Stimulated activated CD8-positive, alpha-beta memory T cell treated with anti-CD3 and anti-CD28 coated beads, Interleukin-4, amount 100 ng/mL, for 24 hours (primary cell): Measurements from ENCODE around the gene OR13C5.
"Not testable (repeated sequence)": the region's sequence is repeated elsewhere in the genome, so short reads cannot be mapped to it uniquely, and the experiment has no call there.

Experiments used
- DNase-seq: peaks from one replicate; pipeline ENCODE4 v3.0.0-alpha.2; 2020; ENCODE audit warnings: low read depth

Gene OR13C5, protein sequence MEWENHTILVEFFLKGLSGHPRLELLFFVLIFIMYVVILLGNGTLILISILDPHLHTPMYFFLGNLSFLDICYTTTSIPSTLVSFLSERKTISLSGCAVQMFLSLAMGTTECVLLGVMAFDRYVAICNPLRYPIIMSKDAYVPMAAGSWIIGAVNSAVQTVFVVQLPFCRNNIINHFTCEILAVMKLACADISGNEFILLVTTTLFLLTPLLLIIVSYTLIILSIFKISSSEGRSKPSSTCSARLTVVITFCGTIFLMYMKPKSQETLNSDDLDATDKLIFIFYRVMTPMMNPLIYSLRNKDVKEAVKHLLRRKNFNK

DNA sequence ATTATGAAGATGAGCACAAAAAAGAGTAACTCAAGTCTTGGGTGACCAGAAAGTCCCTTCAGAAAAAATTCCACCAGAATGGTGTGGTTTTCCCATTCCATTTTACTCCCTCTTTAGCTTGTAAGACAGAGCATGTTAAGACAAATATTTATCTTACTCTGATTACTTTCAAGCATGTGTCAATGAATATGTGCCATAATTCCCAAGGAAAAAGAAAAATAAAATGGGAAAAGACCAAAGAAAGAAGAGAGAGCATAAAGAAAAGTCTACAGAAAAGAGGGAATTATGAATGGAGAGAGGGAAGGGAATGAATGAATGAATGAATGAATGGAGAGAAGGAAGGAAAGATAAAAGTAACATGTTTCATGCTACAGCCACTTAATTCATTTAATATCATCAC lies at the start of gene OR13C5:
Gene OR13C5 (minus strand): TSS at position 101 of the 400 bp plus-strand sequence. CDS start 0 bp downstream, at position 101.
- DNase-seq = not testable (repeated sequence)

DNA sequence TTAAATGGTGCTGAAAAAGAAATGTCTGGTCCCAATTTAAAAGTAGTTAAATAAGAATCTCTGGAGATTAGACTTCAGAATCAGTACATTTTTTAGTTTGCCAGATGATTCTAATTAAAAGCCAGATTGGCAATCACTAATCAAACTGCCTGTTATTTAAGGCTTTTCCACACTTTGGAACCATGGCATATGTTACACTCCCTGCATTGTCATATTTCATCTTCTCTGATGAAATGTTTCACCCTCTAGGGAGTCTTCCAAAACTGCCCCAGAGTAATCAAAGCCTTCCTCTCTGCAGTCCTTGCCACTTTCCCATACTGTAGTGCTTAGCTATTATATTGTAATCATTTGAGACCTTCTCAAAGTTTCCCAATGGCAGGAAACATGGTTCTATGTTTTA lies 36.2 kb upstream of the OR13C5 start:
- DNase-seq = no peak

DNA sequence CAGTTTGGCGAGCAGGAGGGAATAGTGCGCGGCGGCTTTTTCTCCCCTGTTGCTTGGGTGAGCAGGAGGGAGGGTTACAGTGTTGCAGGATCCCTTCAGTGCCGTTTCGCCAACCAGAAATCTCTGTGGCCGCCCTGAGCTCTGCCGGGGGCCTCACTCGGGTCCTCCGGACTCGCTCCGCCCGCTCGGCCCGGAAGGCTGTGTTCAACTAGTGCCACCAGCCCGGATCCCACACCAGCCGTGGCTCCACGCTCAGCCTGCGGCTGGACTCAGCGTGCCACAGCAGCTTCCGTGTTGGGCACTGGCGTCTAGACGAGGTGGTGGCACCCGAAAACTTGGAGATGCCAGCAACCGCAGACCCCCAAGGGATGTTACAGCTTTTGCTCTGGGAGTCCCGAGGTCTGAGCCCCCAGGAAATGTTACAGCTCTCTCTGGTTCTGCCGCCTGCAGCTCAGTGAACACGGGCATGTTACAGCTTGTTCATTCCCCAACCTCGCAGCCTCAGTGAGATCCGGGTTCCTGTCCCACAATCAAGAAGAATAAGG lies 34.8 kb upstream of the OR13C5 start:
- no peak for DNase-seq

DNA sequence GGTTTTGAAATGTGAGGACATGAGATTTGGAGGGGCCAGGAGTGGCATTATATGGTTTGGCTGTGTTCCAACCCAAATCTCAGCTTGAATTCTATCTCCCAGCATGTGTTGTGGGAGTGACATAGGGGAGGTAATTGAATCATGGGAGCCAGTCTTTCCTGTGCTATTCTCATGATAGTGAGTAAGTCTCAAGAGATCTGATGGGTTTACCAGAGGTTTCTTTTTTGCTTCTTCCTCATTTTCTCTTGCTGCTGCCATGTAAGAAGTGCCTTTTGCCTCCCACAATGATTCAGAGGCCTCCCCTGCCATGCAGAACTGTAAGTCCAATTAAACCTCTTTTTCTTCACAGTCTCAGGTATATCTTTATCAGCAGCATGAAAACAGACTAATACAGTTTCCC lies 26.8 kb upstream of the OR13C5 start:
- DNase-seq = not testable (repeated sequence)

DNA sequence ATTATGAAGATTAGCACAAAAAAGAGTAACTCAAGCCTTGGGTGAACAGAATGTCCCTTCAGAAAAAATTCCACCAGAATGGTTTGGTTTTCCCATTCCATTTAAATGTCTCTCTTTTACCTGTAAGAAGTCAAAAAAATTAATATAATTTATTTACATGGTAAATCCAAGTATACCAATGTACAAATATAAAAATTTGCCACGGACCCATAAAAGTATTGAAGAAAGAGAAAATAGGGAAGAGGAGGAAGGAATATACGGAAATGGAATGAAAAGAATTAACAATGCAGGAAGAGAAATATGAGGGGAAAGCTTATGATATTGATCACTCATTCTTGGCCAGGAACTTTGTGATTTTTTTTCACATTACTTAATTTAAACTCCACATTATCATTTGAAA lies 18.9 kb upstream of the OR13C5 start, which contains the start of gene OR13C9:
Gene OR13C9 (minus strand): TSS at position 101 of the 400 bp plus-strand sequence. CDS start 0 bp downstream, at position 101.
- no peak for DNase-seq

DNA sequence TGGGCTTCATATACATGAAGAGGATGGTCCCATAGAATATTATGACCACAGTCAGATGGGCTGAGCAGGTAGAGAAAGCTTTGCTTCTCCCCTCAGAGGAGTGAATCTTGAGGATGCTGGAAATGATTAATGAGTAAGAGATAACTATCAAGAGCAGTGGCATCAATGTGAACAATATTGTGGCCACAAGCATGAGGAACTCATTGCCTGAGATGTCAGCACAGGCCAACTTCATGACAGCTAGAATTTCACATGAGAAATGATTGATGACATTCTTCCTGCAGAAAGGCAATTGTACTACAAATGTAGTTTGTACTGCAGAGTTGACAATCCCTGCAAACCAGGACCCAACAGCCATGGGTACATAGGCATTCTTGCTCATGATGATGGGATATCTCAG lies 18.2 kb upstream of the OR13C5 start:
- DNase-seq = no peak

DNA sequence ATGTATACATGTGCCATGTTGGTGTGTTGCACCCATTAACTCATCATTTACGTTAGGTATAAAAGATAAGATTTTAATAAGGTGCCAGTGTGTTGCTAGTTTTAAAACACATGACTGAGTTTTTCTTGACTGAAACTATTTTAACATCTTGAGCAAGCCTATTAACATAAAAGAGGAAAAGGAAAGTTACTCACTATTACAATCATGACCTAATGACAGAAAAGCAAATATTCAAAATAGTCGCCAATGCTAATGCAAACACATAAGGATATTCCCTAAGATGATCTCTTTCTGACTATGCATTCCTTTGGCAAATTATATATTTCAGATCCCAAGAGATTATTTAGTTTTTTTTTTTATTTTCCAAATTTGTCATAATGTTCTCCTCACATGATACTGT lies 12.0 kb upstream of the OR13C5 start:
- DNase-seq = no peak

DNA sequence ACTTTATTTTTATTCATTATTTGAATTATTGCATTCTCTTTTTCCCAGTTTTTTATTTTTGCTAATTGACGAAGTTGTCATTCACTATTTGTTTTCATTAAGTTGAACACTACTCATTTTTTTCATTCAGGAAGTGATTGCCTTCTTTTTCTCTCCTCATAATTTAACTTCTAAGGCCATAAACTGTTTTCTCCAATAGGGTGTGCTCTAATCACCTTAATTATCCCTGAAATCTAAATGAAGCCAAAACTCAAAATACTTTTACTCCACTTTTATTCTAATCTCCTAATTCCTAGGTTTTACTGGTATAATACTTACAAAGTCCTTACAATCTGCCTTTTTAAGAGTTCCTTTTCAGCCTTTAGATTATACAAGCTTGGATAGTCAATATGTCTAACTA lies 9.1 kb upstream of the OR13C5 start:
- no peak for DNase-seq

DNA sequence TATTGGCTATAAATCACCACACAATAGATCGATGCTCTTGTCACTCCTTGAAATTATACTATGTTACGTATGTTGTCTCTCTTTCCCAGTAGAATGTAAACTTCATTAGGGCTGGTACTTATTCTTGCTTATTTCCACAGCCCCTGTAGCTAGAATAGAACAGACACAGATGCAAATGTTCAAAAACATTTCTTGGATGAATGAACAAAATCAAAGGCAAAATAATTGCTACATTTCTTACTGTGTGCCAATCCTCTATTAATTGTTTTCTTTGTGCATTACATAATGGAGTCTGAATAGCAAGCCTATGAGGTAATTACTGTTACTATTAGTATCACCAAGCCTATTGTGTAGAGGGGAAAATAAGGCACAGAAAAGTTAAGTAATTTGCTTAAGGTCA lies 6.9 kb upstream of the OR13C5 start:
- no peak for DNase-seq

DNA sequence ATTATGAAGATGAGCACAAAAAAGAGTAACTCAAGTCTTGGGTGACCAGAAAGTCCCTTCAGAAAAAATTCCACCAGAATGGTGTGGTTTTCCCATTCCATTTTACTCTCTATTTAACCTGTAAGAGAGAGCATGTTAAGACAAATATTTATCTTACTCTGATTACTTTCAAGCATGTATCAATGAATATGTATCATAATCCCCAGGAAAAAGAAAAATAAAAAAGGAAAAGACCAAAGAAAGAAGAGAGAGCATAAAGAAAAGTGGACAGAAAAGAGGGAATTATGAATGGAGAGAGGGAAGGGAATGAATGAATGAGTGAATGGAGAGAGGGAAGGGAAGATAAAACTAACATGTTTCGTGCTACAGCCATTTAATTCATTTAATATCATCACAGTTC lies 6.3 kb upstream of the OR13C5 start, which contains the start of gene OR13C2:
Gene OR13C2 (minus strand): TSS at position 101 of the 400 bp plus-strand sequence. CDS start 0 bp downstream, at position 101.
- not testable (repeated sequence) for DNase-seq

DNA sequence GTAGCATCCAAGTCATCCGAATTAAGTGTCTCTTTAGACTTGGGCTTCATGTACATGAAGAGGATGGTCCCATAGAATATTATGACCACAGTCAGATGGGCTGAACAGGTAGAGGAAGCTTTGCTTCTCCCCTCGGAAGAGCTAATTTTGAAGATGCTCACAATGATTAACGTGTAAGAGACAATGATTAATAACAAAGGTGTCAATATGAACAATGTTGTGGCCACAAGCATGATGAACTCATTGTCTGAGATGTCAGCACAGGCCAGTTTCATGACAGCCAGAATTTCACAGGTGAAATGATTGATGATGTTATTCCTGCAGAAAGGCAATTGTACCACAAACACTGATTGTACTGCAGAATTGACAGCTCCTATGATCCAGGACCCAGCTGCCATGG lies 5.6 kb upstream of the OR13C5 start:
- no peak for DNase-seq

DNA sequence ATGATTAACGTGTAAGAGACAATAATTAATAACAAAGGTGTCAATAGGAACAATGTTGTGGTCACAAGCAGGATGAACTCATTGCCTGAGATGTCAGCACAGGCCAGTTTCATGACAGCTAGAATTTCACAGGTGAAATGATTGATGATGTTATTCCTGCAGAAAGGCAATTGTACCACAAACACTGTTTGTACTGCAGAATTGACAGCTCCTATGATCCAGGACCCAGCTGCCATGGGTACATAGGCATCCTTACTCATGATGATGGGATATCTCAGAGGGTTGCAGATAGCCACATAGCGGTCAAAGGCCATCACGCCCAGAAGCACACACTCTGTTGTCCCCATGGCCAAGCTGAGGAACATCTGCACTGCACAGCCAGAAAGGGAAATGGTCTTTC lies 464 bp downstream of the OR13C5 start:
- DNase-seq = not testable (repeated sequence)

DNA sequence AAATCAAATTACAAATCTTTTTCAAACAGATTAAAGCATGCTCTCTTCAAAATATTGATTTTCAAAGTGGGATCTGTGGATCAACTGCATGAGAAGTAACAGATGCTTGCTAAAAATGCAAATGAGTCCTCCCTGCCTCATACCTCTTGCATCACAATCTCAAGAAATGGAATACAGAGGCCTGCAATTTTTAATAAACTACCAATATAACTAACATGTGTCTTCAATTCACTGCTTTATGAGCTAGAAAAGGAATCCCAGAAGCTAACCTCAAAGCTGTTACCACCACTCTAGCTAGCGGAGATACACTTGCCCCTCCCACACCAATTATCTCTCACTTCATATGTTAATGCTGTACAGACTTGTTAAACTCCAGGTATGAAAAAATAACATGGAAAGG lies 9.6 kb downstream of the OR13C5 start:
- DNase-seq = no peak

DNA sequence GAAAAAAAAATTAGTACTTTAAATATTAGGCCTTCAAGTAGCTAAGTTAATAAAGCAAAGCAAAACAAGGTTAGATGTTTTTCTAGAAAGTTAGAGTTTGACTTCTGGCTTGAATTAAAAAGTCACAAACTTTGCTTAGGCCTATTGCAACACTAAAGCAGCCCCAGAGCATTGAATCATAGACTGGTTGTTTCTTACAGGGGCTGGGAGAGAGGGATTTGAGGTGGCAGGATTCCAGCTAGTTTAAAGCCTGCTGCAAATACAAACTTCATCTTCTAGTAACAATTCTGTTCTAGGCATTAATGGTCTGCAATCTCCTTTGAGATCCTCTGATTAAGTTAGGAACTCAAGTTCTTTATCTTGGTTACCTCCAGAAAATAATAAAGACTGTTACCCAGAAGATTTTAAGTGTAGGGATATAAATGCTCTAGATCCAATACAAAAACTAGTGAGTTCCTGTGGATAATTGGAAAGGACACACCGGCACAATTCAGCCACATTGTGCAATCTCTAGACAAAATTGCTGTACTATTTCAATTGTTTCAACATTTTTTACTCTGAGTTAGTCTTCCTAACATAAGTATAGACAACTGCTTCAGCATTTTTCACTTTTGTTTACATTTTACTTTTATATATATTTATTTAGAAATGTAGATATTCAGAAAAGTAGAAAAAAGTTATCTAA lies 12.6 kb downstream of the OR13C5 start:
- DNase-seq = no peak

DNA sequence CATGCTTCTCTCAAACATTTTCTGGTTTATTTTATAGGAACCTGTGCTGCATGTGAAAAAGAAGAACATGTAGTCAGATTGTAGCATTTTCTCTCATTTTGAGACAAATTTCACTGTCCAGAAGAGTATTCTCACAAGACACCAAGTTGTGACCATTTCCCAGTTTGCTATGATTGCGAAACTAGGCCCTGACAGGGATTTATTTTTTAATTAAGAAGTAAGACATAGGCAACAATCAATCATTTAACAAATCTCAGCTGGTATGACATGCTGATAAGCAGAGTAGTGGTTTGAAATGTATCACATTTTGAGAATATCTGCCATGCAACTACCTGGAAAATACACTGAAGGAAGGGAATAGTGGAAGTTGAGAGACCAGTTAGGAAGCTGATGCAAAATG lies 18.7 kb downstream of the OR13C5 start:
- no peak for DNase-seq

DNA sequence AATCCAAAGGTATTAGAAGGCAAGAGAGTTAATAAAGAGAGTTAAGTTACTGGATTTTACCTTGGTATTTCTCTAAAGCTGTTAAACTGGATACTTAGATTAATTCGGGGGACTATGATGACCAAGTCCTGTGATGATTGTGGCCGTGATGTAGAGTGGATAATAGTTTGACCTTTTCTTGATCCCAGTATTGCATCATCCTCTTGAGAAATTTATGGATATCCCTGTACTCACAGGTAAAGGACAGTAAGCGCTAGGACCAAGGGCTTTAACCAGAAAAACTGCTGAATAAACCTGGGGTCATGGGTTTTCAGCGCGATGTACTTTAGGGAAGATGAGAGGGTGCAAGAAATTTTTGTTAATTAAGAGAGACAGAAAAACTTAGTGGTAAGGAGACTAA lies 21.9 kb downstream of the OR13C5 start:
- no peak for DNase-seq

DNA sequence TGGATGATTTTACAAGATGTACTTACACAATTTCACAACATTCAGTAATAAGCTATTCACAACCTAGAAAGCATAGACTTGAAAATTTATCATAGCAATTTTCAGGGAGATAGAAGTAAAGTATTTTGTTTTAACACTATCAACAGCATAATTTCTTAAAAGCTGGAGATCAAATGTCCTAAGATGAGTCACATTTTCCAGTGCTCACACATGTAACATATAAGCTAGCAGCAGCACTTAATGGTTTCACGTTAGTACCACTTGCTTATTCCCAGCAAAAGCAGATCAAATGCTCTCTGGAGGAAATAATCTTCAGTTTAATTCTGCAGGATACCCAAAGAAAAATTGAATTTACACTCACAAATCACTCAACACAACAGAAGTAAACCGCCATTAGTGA lies 23.8 kb downstream of the OR13C5 start:
- no peak for DNase-seq

DNA sequence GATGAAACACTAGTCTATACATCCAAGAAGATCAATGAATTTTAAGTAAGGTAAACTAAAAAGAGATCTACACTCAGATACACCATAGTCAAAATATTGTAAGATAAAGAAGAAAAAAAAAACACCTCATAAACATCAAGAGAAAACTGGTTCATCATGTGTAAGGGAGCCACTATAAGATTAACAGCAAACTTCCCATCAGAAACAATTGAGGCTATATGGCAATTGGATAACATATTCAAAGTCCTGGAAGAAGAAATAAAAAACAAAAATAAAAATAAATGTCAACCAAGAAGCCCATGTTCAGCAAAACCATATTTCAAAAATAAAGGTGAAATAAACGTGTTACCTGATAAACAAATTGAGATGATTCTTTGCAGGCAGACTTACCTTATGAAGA lies 26.6 kb downstream of the OR13C5 start:
- DNase-seq = no peak

DNA sequence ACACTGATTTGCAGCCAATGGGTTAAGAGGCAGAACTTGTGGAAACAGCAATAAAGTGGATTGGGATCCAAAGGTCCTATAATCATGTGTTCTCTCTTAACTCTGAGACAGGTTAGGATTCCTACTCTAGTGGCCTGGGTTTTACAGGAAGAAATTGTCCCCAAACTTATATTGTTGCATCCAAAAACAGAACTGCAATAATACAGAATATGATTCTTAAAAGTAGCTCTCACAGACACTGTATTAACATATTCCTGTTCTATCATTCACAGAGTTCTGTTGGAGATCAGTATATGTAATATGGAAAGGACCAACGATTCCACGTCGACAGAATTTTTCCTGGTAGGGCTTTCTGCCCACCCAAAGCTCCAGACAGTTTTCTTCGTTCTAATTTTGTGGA lies 30.3 kb downstream of the OR13C5 start, which contains the start of gene OR13C8:
Gene OR13C8 (plus strand): TSS at position 301 of the 400 bp plus-strand sequence. CDS start 0 bp downstream, at position 301.
- no peak for DNase-seq

DNA sequence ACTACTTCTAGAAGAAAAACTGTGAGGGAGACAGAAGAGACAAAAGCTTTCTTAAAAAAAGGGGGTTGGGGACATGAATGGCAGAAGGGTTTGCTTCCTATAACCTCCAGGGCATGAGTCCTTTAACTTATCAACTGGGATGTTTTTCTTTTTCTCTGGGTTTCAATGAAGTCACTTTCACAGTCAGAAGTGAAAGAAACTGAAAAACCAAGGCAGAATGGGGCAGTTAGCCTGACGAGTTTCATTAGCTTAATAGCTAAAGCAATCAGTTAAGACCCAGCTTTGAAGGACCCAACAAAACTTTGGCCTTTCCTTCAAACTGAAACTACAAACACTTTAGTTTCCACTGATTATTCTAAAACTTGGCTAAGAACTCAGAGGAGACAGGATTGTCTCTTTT lies 34.9 kb downstream of the OR13C5 start:
- DNase-seq = no peak

DNA sequence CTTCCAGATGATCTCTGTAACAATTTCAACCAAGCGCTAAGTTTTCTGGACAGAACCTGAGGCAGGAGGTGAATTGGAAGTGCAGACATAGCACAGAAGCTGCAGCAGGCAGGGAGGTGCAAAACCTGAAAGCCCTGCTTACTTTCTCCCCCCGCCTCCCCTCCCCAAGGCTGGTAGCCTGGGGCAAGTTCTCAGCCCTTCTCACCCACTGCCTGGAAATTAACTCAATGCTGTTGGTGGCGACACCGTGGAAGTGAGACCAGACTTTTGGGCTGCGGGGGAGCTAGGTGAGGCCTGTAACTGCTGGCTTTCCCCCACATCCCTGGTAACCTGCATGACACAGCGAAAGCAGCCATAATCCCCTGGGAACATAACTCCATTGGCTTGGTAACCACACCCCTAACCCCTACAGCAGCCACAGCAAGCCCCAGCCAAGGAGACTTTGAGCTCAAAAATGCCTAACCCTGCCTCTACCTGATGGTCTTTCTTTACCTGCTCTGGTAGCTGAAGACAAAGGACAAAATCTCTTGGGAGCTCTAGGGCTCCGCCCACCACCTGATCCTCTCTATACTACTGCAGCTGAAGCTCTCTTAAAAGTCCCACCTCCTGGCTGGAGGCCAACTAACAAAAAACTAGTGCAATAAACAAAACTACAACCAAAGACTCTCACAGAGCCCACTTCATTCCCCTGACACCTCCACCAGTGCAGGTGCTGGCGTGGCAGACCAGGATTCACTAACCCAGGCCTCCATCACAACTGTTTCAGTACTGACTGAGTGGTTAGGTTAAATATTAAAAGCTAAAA lies 42.2 kb downstream of the OR13C5 start:
- no peak for DNase-seq

DNA sequence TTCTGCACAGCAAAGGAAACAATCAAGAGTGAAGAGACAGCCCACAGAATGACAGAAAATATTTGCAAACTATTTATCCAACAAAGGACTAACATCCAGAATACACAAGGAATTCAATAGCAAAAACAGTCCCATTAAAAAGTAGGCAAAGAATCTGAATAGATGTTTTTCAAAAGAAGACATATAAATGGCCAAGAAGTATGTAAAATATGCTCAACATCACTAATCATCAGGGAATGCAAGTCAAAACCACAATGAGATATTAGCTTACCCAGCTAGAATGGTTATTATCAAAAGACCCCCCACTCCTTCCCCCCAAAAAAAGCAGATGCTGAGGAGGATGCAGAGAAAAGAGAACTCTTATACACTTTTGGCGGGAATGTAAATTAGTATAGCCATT lies 43.7 kb downstream of the OR13C5 start:
- DNase-seq = no peak
